HCT116 (cell line): ENCODE data around the gene EBP.

Experiments
- CTCF ChIP-seq, 3 experiments: fragments of 200-600 bp in 1 of 3; sonication (generic) in 1 of 3; IDR thresholded peaks in 2 of 3; conservative IDR thresholded peaks in 1 of 3; 2 replicates each; pipeline ENCODE4 v1.5.1; 2012 to 2017; ENCODE audit warnings: low read depth in 2 of 3, low read length in 2 of 3, antibody characterized with exemption in 1 of 3, borderline replicate concordance in 1 of 3, control low read depth in 1 of 3, mild to moderate bottlenecking in 1 of 3, mixed read lengths in 1 of 3, mixed run types in 1 of 3, moderate library complexity in 1 of 3; ENCODE audit not compliant: insufficient read depth in 1 of 3
- EZH2phosphoT487 ChIP-seq: fragments of 200-600 bp; IDR thresholded peaks from 2 replicates; pipeline ENCODE4 v1.6.1; 2018; ENCODE audit warnings: antibody characterized with exemption, borderline replicate concordance
- POLR2A ChIP-seq: IDR thresholded peaks from 2 replicates; pipeline ENCODE4 v1.7.0; 2011; ENCODE audit warnings: borderline replicate concordance; ENCODE audit not compliant: insufficient read depth, insufficient read length; ENCODE audit errors: extremely low read depth
- SP1 ChIP-seq: IDR thresholded peaks from 2 replicates; pipeline ENCODE4 v1.6.1; 2012; ENCODE audit warnings: low read depth
- ZNF274 ChIP-seq: fragments of 200-500 bp; sonication (Bioruptor generic); IDR thresholded peaks from 2 replicates; pipeline ENCODE4 v1.6.1; 2014; ENCODE audit warnings: mild to moderate bottlenecking, low read depth, low read length, inconsistent platforms
- TF ChIP-seq, protein P1 (sequence below): IDR thresholded peaks from 2 replicates; pipeline ENCODE4 v1.6.1; 2012; ENCODE audit warnings: low read depth

GRCh38 chrX:48480583-48480982 is 41.0 kb upstream of the EBP start:
- TF ChIP-seq CTCF (IDR thresholded peaks at IDR 0.05 in 2 of 3, conservative IDR thresholded peaks at IDR 0.05 in 1 of 3; ENCODE audit: borderline replicate concordance in 1 of 3, insufficient read depth in 1 of 3, low read depth in 2 of 3, low read length in 2 of 3): no peak
- no peak for TF ChIP-seq POLR2A
- no peak for TF ChIP-seq EZH2phosphoT487
- TF ChIP-seq, protein P1, sequence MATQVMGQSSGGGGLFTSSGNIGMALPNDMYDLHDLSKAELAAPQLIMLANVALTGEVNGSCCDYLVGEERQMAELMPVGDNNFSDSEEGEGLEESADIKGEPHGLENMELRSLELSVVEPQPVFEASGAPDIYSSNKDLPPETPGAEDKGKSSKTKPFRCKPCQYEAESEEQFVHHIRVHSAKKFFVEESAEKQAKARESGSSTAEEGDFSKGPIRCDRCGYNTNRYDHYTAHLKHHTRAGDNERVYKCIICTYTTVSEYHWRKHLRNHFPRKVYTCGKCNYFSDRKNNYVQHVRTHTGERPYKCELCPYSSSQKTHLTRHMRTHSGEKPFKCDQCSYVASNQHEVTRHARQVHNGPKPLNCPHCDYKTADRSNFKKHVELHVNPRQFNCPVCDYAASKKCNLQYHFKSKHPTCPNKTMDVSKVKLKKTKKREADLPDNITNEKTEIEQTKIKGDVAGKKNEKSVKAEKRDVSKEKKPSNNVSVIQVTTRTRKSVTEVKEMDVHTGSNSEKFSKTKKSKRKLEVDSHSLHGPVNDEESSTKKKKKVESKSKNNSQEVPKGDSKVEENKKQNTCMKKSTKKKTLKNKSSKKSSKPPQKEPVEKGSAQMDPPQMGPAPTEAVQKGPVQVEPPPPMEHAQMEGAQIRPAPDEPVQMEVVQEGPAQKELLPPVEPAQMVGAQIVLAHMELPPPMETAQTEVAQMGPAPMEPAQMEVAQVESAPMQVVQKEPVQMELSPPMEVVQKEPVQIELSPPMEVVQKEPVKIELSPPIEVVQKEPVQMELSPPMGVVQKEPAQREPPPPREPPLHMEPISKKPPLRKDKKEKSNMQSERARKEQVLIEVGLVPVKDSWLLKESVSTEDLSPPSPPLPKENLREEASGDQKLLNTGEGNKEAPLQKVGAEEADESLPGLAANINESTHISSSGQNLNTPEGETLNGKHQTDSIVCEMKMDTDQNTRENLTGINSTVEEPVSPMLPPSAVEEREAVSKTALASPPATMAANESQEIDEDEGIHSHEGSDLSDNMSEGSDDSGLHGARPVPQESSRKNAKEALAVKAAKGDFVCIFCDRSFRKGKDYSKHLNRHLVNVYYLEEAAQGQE: no peak
- no peak for TF ChIP-seq ZNF274
- no peak for TF ChIP-seq SP1
